NCI-H2029 (cell line): ENCODE results near the gene FOXO3B.
"Not testable (repeated sequence)": the region's sequence is repeated elsewhere in the genome, so short reads cannot be mapped to it uniquely, and the experiment has no call there.

Source experiments
- DNase-seq: peaks from one replicate; lab custom pipeline; 2025; lab: John Stamatoyannopoulos, UW

The FOXO3B gene

DNA sequence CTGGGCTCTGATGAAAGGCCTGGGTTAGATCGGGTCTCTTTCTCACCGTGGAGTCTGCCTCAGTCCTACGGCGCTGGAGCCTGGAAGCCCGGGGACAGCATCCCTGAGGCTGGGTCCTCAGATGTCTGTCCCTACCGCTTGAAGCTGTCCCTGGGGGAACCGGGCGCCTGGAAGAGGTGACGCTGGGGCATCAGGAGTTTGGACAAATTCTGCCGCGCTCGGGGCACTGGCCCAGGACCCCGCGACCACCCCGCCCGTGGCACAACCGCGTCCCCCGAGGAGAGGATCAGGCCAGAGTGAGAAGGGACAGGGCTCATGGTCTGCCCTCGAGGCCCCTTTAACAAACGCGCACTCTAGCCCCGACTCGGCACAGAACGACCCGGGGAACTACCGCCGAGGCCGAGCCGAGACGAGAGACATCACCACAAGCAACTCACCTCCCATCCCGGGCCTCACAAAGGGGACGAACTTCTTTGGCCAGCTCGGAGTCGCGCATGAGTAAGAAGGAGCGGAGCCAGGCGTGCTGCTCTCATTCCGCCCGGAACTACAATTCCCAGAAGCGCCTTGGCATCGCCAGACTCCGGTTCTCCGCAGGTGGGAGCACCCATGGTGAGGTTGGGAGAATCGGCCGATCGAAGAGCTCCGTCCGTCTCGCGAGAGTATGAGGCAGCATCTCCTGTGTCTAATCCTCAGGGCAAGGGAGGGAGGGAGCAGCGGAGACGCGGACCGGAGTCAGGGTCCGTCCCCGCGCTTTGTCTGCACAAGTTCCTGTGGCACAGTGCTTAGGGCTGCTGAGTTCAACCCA lies at the start of gene FOXO3B:
TSS of gene FOXO3B (minus strand) at position 548 of the 805 bp plus-strand sequence. CDS start 663 bp downstream, outside the sequence.
- peak; percentile 87 for DNase-seq

- not testable (repeated sequence) for DNase-seq
Measured at GRCh38 chr17:18723509-18723908, 41.4 kb upstream of the FOXO3B start.

DNA sequence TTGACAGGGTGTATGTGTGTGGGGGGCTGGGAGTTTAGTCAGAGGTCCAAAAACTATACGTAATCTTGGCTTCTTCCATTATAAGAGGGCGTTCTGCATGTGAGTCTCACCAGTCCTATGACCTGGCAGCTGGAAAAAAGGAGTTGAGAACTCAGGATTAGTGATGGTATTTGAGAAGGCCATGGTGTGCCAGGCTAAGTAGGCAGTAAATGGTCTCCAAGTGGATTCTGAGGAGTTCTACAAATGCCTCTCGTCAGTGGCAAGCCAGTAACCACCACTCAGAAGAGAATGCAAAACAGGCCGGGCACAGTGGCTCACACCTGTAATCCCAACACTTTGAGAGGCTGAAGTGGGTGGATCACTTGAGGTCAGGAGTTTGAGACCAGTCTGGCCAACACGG lies 40.5 kb upstream of the FOXO3B start:
- not testable (repeated sequence) for DNase-seq

- not testable (repeated sequence) for DNase-seq
Measured at GRCh38 chr17:18721775-18722547, 39.8 kb upstream of the FOXO3B start.

GRCh38 chr17:18719428-18720110 lies 37.5 kb upstream of the FOXO3B start:
- DNase-seq: not testable (repeated sequence)

DNA sequence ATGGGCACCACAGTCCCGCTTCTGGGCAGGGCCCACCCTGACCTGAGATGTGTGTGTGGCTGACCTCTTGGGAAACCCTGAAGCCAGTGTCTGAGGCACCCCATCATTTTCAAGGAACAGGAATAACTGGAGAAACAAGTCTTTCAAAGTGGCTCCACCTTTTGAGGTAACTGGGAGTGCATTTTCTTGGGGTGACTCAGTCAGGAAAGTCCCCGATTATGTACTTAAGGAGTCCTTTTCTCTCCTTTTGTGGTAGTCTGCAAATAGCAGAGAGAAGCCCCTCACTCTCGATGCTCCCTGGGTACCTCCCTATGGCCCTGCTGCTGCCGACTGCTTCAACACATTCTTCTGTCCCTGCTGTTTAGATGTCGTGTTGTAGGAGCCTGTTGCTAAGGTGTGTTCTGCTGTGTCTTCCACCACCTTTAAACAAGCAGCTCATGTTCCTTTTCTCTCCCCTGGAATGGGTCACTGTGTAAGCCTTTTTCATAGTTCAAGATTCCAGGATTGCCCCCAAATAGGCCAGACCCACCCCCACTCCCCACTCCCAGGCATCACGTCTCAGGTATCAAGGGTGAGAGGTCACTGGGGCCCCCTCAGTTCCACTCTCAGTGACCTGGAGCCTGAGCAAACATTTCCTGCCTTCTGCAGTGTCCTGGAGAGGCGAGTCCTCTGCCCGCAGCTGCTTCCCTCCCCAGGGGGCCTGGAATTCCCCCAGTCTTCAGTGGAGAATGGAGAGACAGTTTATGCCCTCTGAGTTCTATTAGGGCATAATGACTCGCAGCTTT lies 36.7 kb upstream of the FOXO3B start:
- not testable (repeated sequence) for DNase-seq

DNA sequence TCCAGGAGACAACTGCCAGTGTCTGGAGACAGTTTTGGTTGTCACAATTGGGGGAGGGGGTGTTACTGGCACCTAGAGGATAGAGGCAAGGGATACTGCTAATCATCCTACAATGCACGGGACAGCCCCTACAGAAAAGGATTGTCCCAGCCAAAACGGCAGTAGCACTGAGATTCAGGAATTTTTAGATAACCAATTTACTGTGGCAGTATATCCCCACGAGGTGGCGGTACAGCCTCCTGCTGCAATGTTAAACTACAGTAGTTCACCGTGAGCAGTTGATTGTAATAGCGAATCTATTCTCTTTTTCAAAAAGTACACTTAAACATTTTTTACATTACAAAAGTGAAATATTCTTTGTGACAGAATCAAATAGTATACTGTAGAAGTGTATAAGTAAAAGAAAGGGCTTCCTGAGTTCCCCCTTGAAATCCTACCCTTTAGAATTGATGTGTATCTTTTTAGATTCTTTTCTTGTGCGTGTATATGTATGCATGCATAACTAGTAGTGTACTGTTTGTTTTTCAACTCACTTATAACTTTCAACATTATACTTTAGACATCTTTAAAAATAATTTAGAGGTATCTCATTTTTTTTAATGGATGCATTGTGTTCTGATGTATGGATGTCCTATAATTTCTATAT lies 30.4 kb upstream of the FOXO3B start:
- DNase-seq: peak; percentile 15

GRCh38 chr17:18708215-18708614 lies 26.1 kb upstream of the FOXO3B start:
- DNase-seq: not testable (repeated sequence)

GRCh38 chr17:18705955-18706354 lies 23.8 kb upstream of the FOXO3B start:
- DNase-seq: not testable (repeated sequence)

DNA sequence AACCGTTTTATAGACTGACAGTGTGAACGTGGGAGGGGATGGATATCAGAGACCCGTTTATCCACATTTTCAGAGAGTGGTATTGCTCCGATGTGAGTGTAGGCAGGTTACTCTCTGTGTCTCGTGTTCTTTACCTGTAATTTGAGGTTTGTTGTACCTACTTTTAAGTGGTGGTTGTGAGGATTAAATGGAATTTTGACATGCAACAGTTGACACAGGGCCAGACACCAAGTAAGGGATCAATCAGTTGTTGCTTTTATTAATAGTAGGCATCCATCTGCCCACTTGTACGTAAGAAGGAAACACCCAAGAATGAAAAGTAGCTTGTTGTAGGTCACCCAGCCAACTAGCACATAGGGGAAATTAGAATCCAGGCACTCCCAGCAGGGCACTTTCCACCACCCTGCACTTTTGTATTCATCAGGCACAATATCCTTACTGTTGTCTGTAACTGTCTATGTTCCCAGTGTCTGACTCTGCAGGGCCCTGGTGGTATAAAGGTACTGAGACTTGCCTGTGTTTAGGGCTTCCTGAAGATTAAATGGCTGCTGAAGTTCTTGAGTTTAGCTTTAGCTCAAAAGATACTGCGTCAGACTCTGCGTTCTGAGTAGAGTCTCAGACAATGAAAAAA lies 16.5 kb upstream of the FOXO3B start:
- DNase-seq: not testable (repeated sequence)

DNA sequence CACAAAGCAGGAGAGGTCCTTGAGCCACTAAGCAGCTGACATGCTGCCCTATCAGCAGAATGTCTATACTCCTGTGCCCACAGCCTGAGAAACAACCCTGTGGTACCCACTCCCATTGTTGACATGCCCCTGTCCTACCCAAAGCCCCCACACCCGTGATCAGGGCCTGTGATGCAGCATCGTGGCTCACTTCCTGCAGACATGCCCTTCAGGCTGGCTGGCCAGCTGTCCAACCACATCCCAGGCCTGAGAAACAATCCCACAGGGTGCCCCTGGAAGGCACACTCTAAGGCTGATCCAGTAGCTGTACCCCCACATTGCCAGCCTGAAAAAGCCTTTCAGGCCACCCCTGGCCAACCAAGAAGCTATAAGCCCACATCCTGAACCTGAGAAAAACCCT lies 13.0 kb upstream of the FOXO3B start:
- not testable (repeated sequence) for DNase-seq

DNA sequence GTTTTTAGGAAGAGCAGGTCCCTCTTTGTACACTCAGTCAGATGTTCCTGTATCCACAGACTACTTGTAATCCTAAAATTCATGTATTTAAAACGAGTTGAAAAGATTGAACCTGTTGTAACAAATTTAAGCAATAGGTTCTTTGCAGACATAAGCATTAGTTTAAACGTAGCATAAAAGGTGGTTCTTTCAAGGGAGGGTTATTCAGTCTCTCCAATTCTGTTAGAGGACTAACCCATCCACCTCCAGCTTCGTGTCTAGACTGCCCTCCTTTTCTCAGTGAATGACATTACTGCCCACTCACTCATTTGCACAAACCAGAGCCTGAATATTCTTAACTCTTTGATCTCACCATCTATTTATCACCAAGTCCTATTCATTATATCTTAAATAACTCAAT lies 554 bp upstream of the FOXO3B start:
- DNase-seq: not testable (repeated sequence)

- DNase-seq: not testable (repeated sequence)
Measured at GRCh38 chr17:18677381-18677780, 4.7 kb downstream of the FOXO3B start.

- DNase-seq: not testable (repeated sequence)
Measured at GRCh38 chr17:18676928-18677327, 5.2 kb downstream of the FOXO3B start.

DNA sequence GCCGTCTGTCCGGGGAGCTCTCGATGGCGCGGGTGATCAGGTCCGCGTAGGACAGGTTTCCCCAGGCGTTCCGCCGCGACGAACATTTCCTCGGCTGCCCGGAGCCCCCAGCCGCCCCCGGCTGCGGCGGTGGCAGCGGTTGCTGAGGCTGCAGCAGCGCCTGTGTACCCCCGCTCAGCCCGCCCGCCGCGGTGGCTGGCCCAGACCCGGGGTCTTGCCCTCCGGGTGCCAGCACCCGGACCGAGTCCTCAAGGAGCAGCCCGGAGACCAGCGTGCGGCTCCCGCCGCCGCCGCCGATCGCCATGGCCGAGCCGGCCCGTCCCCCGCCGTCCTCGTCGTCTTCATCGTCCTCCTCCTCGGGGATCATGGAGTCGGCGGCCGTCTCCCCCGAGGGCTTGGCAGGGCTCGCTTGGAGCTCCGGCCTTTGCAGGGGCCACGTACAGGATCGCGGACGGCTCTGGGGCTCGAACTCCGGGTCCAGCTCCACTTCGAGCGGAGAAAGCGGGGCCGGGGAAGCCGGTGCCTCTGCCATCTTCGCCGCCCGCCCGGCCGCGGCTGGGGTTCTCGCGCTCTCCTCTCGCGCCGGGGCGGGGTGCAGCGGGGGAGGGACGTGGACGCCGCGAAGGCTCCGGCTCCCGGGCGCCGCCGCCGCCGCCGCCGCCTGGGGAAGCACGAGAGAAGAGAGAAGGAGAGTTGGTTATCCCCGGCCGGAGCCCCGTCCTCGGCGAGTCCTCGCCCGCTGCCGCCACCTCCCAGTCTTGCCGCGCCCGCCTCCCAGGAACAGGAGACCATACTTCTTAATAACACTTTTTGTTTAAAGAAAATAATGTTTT lies 9.5 kb downstream of the FOXO3B start:
- not testable (repeated sequence) for DNase-seq

DNA sequence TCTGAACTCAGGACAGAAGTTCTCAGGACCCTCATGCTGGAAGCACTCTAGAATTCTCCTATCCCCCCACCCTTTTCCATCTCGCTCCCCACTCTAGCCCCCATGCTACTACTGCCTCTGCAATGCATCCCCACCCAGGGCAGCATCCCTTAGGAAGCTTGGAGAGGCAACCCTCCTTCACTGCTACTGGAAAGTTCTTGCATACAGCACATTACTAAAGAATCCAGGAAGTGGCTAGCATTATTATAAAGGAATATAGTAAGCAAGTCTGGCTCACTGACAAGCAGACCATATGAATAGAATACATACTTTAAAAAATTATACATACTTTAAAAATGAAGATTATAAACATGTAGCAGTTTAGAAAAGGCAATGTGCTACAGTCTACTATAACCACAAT lies 13.5 kb downstream of the FOXO3B start:
- DNase-seq: not testable (repeated sequence)

DNA sequence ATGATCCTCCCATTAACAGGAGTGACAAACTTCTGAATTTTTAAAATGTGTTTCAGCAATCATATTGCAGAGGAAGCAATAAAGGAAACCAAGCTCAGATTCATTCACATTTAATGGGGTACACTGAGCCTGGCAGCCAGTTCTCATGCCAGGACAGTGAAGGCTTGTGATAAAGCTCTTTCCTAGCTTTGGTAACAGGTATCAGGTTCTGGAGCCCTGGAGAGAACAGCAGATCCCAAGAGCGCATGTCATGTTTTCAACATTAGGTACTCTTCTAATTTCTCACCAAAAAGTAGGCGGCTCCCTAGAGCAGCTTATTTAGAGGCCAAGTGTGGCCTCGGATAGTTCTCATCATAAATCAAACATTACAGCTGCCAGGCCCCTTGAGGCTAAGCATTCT lies 14.6 kb downstream of the FOXO3B start:
- not testable (repeated sequence) for DNase-seq

GRCh38 chr17:18666326-18666725 lies 15.8 kb downstream of the FOXO3B start:
- not testable (repeated sequence) for DNase-seq

DNA sequence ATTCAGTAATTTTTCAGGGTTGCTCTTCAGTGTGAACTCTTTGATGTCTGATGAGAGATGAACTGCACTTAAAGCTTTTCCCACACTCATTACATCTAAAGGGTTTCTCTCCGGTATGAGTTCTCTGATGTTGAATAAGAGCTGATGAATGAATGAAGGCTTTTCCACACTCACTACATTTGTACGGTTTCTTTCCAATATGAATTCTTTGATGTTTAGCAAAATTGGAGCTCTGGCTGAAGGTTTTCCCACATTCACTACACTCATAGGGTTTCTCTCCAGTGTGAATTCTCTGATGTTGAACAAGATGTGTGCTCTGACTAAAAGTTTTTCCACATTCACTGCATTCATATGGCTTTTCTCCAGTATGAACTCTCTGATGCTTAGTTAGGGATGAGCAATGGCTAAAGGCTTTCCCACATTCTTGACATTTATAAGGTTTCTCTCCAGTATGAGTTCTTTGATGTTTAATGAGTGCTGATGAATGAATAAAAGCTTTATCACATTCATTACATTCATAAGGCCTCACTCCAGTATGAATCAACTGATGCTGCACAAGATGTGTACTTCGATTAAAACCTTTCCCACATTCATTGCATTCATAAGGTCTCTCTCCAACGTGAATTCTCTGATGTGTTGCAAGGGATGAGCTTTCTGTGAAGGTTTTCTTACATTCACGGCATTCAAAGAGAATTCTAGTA lies 20.0 kb downstream of the FOXO3B start:
- DNase-seq: not testable (repeated sequence)
